ENCODE results near the gene ADAMTS2.

Gene ADAMTS2

DNA sequence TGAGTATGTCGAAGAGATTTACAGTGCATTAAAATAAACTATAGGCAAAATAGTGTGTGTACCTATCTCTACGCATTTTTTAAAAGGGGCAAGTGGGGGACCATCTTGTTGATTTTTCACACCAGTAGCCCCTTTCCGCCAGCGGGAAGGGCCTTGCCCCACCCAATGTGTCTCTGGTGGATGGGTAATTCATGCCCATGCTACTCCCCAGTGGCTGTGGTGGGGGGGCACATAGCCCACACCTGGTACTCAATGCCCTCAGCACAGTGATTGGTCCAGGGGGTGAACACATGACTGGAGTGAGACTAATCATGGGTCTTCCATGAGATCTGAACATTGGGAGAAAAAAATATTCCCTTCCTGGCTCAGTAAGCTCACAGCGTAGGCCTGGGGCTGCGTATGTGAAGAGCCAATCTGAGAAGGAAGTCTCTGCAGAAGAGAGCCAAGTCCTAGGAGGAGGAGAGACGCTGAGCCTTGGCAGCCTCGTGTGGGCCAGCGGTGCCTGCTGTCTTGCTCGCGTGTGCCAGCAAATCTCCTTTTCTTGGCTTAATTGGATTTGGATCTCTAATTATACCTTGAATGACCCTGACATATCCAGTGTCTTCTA is 103.4 kb downstream of the ADAMTS2 start:
- TF ChIP-seq, protein P1, sequence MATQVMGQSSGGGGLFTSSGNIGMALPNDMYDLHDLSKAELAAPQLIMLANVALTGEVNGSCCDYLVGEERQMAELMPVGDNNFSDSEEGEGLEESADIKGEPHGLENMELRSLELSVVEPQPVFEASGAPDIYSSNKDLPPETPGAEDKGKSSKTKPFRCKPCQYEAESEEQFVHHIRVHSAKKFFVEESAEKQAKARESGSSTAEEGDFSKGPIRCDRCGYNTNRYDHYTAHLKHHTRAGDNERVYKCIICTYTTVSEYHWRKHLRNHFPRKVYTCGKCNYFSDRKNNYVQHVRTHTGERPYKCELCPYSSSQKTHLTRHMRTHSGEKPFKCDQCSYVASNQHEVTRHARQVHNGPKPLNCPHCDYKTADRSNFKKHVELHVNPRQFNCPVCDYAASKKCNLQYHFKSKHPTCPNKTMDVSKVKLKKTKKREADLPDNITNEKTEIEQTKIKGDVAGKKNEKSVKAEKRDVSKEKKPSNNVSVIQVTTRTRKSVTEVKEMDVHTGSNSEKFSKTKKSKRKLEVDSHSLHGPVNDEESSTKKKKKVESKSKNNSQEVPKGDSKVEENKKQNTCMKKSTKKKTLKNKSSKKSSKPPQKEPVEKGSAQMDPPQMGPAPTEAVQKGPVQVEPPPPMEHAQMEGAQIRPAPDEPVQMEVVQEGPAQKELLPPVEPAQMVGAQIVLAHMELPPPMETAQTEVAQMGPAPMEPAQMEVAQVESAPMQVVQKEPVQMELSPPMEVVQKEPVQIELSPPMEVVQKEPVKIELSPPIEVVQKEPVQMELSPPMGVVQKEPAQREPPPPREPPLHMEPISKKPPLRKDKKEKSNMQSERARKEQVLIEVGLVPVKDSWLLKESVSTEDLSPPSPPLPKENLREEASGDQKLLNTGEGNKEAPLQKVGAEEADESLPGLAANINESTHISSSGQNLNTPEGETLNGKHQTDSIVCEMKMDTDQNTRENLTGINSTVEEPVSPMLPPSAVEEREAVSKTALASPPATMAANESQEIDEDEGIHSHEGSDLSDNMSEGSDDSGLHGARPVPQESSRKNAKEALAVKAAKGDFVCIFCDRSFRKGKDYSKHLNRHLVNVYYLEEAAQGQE (IDR thresholded peaks at IDR 0.05; ENCODE audit: low read depth): no peak

DNA sequence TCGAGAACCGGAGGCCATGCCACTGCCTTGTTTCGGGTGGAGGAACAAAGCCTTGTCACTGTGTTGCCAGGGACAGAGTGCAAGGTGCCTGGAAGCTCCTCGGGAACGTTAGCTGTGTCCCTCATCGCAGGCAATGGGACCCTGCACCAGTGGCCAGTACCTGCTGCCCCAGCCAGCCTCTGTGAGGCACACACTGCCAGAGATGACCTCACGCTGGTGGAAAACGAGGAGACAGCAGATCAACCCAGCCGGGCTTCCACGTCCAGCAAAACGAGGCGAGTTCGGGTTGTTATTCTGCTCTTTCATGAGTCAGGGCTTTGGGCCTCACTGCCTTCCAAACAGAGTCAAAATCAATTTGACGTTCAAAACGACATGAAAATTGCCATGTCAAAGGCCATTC is 104.1 kb downstream of the ADAMTS2 start:
- TF ChIP-seq TEAD4 (IDR thresholded peaks at IDR 0.05): no peak

DNA sequence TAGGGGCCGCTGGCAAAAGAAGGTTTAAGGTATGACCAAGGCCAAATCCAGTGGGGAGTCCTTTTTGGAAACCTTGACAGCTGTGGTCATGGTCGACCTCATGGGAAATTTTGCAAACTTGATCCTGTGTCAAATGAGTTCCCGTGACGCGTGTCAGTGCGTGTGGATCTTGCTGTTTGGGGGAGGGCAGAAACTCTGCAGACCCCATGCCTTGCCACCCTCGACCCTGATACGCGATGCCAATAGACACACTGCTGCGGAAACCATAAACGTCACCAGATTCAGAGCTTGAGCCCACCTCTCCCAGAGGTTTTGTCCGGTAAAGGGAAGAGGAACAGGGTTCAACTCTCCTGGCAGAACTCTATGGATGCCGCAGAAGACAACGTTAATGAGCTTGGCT is 104.7 kb downstream of the ADAMTS2 start:
- TF ChIP-seq ZBTB7A (IDR thresholded peaks at IDR 0.05; ENCODE audit: low read depth): no peak
- TF ChIP-seq, protein P1 (IDR thresholded peaks at IDR 0.05; ENCODE audit: low read depth): no peak
- TF ChIP-seq, protein P2, sequence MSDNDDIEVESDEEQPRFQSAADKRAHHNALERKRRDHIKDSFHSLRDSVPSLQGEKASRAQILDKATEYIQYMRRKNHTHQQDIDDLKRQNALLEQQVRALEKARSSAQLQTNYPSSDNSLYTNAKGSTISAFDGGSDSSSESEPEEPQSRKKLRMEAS (IDR thresholded peaks at IDR 0.05): no peak

DNA sequence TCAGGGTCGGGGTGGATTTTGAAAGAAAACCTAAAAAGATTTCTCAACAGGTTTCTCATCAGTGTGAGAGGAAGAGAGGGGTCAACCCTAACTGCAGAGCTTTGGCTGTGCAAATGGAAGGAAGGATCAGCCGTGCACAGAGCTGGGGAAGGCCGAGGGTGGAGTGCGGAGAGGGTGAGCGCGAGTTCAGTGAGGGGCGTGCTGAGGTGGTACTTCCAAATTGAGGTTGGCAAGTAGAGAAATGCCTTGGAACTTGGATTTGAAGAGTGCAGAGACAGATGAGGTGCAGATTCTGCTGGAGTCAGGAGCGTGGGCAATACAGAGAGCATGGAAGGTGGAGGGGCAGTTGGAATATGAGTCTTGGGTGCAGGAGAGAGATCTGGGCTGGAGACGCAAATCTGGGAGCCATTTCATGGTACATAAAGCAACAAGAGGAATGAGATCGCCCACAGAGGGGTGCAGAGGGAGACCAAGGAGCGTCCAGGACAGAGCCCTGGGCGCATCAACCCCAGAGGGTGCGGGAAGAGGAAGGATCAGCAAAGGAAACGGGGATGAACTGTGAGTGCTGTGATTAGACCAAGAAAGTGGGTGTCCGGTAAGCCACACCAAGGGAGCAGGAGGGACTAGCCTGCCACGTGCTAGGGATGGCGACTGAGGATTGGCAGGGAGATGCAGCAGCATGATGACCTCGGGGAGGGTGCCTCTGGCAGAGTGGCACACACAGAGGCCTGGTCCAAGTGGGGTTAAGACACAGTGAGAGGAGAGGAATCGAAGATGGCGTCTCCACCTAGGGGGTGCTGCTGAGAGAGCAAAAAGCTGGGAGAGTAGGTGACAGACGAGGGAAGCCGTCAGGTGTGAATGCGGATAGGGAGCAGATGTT is 105.8 kb downstream of the ADAMTS2 start:
- no peak for TF ChIP-seq TAF1 (IDR thresholded peaks at IDR 0.05; ENCODE audit: low read depth)
- TF ChIP-seq, protein P3, sequence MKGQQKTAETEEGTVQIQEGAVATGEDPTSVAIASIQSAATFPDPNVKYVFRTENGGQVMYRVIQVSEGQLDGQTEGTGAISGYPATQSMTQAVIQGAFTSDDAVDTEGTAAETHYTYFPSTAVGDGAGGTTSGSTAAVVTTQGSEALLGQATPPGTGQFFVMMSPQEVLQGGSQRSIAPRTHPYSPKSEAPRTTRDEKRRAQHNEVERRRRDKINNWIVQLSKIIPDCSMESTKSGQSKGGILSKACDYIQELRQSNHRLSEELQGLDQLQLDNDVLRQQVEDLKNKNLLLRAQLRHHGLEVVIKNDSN (IDR thresholded peaks at IDR 0.05): no peak
- TF ChIP-seq, protein P2 (IDR thresholded peaks at IDR 0.05): no peak
- no peak for TF ChIP-seq FOXM1 (IDR thresholded peaks at IDR 0.05; ENCODE audit: borderline replicate concordance, low read depth)
- no peak for TF ChIP-seq TEAD4 (IDR thresholded peaks at IDR 0.05)
- no peak for TF ChIP-seq EGR1 (IDR thresholded peaks at IDR 0.05)
- no peak for TF ChIP-seq CEBPB (IDR thresholded peaks at IDR 0.05)
- TF ChIP-seq, protein P1 (IDR thresholded peaks at IDR 0.05; ENCODE audit: low read depth): no peak
- no peak for TF ChIP-seq EP300 (IDR thresholded peaks at IDR 0.05; ENCODE audit: borderline replicate concordance)
- TF ChIP-seq RAD21 (IDR thresholded peaks at IDR 0.05; ENCODE audit: low read depth): no peak
- no peak for TF ChIP-seq ZBTB7A (IDR thresholded peaks at IDR 0.05; ENCODE audit: low read depth)
- TF ChIP-seq YY1 (IDR thresholded peaks at IDR 0.05; ENCODE audit: low read depth): no peak
- TF ChIP-seq TCF12 (IDR thresholded peaks at IDR 0.05; ENCODE audit: low read depth): no peak
- no peak for TF ChIP-seq NFIC (IDR thresholded peaks at IDR 0.05)
- TF ChIP-seq CREB1 (IDR thresholded peaks at IDR 0.05; ENCODE audit: low read depth): no peak

DNA sequence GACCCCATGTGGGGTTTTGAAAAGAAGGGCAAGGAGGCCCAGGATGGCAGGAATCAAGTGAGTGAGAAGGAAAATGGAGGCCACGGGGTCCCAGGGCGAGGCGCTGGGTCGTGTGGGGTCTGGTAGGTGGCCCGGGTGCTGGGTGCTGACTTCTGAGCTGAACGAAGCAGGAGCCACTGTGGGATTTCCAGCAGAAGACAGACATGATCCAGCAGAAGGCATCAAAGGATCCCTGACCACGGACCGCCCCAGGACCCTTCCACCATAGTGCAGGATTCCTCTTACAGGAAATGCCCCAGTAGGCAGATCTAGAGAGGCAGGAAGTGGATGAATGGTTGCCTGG is 106.7 kb downstream of the ADAMTS2 start:
- no peak for TF ChIP-seq CREB1 (IDR thresholded peaks at IDR 0.05; ENCODE audit: low read depth)
- no peak for TF ChIP-seq CEBPB (IDR thresholded peaks at IDR 0.05)
- TF ChIP-seq, protein P1 (IDR thresholded peaks at IDR 0.05; ENCODE audit: low read depth): no peak
- TF ChIP-seq, protein P2 (IDR thresholded peaks at IDR 0.05): no peak
- no peak for TF ChIP-seq NFIC (IDR thresholded peaks at IDR 0.05)
- no peak for TF ChIP-seq EGR1 (IDR thresholded peaks at IDR 0.05)
- no peak for TF ChIP-seq ZBTB7A (IDR thresholded peaks at IDR 0.05; ENCODE audit: low read depth)
- TF ChIP-seq FOXM1 (IDR thresholded peaks at IDR 0.05; ENCODE audit: borderline replicate concordance, low read depth): no peak
- no peak for TF ChIP-seq YY1 (IDR thresholded peaks at IDR 0.05; ENCODE audit: low read depth)
- TF ChIP-seq RAD21 (IDR thresholded peaks at IDR 0.05; ENCODE audit: low read depth): no peak
- TF ChIP-seq, protein P3 (IDR thresholded peaks at IDR 0.05): no peak
- no peak for TF ChIP-seq TAF1 (IDR thresholded peaks at IDR 0.05; ENCODE audit: low read depth)
- no peak for TF ChIP-seq TCF12 (IDR thresholded peaks at IDR 0.05; ENCODE audit: low read depth)
- no peak for TF ChIP-seq TEAD4 (IDR thresholded peaks at IDR 0.05)
- TF ChIP-seq EP300 (IDR thresholded peaks at IDR 0.05; ENCODE audit: borderline replicate concordance): no peak
